Measurements from ENCODE around the gene LY6G6D.

DNA sequence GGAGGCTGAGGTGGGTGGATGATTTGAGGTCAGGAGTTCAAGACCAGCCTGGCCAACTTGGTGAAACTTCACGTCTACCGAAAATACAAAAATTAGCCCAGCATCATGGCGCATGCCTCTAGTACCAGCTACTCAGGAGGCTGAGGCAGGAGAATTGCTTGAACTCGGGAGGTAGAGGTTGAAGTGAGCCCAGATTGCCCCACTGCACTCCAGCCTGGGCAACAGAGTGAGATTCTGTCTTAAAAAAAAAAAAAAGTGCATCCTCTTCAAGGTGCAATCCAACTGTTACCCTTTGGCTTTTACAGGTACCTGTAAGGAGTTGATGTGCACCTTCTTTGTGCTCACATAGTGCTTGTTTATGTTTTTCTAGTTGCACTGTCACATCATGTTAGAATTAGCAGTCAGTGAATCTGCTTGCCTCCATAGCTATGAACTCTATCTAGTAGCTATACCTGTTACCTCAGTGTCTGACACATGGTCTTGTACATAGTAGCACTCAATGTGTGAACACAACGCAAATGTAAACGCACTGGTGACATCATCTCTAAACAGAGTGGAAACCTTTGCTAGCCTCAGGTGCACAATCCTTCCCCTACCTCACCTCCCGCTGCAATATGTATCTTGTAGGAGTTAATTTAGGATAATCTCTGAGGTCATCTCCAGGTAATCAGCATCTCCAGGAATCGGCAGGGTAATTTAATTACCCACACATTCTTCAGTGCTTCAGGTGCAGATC is 34.3 kb downstream of the LY6G6D start:
- TF ChIP-seq, protein P1, sequence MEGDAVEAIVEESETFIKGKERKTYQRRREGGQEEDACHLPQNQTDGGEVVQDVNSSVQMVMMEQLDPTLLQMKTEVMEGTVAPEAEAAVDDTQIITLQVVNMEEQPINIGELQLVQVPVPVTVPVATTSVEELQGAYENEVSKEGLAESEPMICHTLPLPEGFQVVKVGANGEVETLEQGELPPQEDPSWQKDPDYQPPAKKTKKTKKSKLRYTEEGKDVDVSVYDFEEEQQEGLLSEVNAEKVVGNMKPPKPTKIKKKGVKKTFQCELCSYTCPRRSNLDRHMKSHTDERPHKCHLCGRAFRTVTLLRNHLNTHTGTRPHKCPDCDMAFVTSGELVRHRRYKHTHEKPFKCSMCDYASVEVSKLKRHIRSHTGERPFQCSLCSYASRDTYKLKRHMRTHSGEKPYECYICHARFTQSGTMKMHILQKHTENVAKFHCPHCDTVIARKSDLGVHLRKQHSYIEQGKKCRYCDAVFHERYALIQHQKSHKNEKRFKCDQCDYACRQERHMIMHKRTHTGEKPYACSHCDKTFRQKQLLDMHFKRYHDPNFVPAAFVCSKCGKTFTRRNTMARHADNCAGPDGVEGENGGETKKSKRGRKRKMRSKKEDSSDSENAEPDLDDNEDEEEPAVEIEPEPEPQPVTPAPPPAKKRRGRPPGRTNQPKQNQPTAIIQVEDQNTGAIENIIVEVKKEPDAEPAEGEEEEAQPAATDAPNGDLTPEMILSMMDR (CRISPR knock-in tag; IDR thresholded peaks at IDR 0.05): no peak
- no peak for TF ChIP-seq MED13 (CRISPR knock-in tag; IDR thresholded peaks at IDR 0.05)
- TF ChIP-seq, protein P2, sequence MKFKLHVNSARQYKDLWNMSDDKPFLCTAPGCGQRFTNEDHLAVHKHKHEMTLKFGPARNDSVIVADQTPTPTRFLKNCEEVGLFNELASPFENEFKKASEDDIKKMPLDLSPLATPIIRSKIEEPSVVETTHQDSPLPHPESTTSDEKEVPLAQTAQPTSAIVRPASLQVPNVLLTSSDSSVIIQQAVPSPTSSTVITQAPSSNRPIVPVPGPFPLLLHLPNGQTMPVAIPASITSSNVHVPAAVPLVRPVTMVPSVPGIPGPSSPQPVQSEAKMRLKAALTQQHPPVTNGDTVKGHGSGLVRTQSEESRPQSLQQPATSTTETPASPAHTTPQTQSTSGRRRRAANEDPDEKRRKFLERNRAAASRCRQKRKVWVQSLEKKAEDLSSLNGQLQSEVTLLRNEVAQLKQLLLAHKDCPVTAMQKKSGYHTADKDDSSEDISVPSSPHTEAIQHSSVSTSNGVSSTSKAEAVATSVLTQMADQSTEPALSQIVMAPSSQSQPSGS (CRISPR knock-in tag; IDR thresholded peaks at IDR 0.05): no peak
- no peak for TF ChIP-seq ZNF484 (CRISPR knock-in tag; IDR thresholded peaks at IDR 0.05; ENCODE audit: borderline replicate concordance, low read depth)
- no peak for TF ChIP-seq SALL2 (CRISPR knock-in tag; IDR thresholded peaks at IDR 0.05)
- no peak for TF ChIP-seq YY1 (IDR thresholded peaks at IDR 0.05; ENCODE audit: insufficient read depth, insufficient replicate concordance, low read depth, low read length)

Data from HepG2 (cell line).